GM19239 (cell line): ENCODE results near the gene GJC2.
A peak's percentile ranks its signal among the peaks of the same experiment; 100 is the strongest.

Source experiments
- DNase-seq: peaks from one replicate; pipeline ENCODE4 v3.0.0; 2011; ENCODE audit warnings: low spot score; ENCODE audit not compliant: insufficient read length
- FAIRE-seq: peaks from 2 replicates; lab custom pipeline; 2011; peaks lifted over from hg19 to GRCh38; lab: Jason Lieb, UNC

GJC2 gene

GRCh38 chr1:228112167-228112566 lies 37.6 kb upstream of the GJC2 start:
- no peak for DNase-seq
- no peak for FAIRE-seq

- DNase-seq (no peak), FAIRE-seq (no peak)
Observed at GRCh38 chr1:228112617-228113016, 37.1 kb upstream of the GJC2 start.

- FAIRE-seq (no peak), DNase-seq (no peak)
Observed at GRCh38 chr1:228114827-228115226, 34.9 kb upstream of the GJC2 start.

GRCh38 chr1:228117335-228117734 lies 32.4 kb upstream of the GJC2 start:
- no peak for DNase-seq

GRCh38 chr1:228118040-228118439 lies 31.7 kb upstream of the GJC2 start:
- DNase-seq, result no peak
- no peak for FAIRE-seq

More at GRCh38 chr1:228117335-228117734, 32.4 kb upstream of the GJC2 start:
- no peak for FAIRE-seq

GRCh38 chr1:228120351-228120750 lies 29.4 kb upstream of the GJC2 start:
- FAIRE-seq (no peak), DNase-seq (no peak)

- FAIRE-seq (no peak), DNase-seq (no peak)
Observed at GRCh38 chr1:228120857-228121489, 28.8 kb upstream of the GJC2 start.

- no peak for FAIRE-seq
- no peak for DNase-seq
Observed at GRCh38 chr1:228122921-228123441, 26.7 kb upstream of the GJC2 start.

GRCh38 chr1:228123505-228123904 lies 26.2 kb upstream of the GJC2 start:
- FAIRE-seq (no peak), DNase-seq (no peak)

- no peak for FAIRE-seq
- DNase-seq, result no peak
Observed at GRCh38 chr1:228125185-228125584, 24.5 kb upstream of the GJC2 start.

GRCh38 chr1:228131766-228132165 lies 18.0 kb upstream of the GJC2 start:
- FAIRE-seq, result no peak
- DNase-seq, result no peak

- DNase-seq (no peak), FAIRE-seq (no peak)
Observed at GRCh38 chr1:228134591-228134990, 15.1 kb upstream of the GJC2 start.

GRCh38 chr1:228136901-228137300 lies 12.8 kb upstream of the GJC2 start:
- no peak for FAIRE-seq
- no peak for DNase-seq

- DNase-seq (no peak), FAIRE-seq (no peak)
Observed at GRCh38 chr1:228139406-228139930, 10.3 kb upstream of the GJC2 start.

- peak; percentile 90 for DNase-seq
- peak; percentile 99 for FAIRE-seq
Observed at GRCh38 chr1:228139931-228140723, 9.6 kb upstream of the GJC2 start, which contains the start of gene GUK1. TSS of gene GUK1 (plus strand) at chr1:228140279. CDS start at chr1:228140303, 24 bp downstream.

- FAIRE-seq (no peak), DNase-seq (no peak)
Observed at GRCh38 chr1:228140724-228141225, 9.0 kb upstream of the GJC2 start.

GRCh38 chr1:228141226-228142044 lies 8.3 kb upstream of the GJC2 start:
- FAIRE-seq (peak; percentile 88), DNase-seq (peak; percentile 65)

GRCh38 chr1:228142155-228142691 lies 7.5 kb upstream of the GJC2 start:
- FAIRE-seq (no peak), DNase-seq (no peak)

- DNase-seq (no peak), FAIRE-seq (no peak)
Observed at GRCh38 chr1:228142701-228143136, 7.0 kb upstream of the GJC2 start.
